ENCODE results near the gene TMPRSS9.

- TF ChIP-seq GATA2 (IDR thresholded peaks at IDR 0.05; ENCODE audit: low read depth, low read length): no peak
- no peak for TF ChIP-seq GATA3 (IDR thresholded peaks at IDR 0.05; ENCODE audit: low read depth, low read length)
Observed at GRCh38 chr19:2415281-2415972, 55.4 kb downstream of the TMPRSS9 start.

Data from SH-SY5Y (cell line).